ENCODE measurements around the gene HOXC6. TPM values are rescaled to one million over a fixed set of nuclear protein-coding genes. Genes with fewer than 3 reads are reported as not detected.
A peak's percentile ranks its signal among the peaks of the same experiment; 100 is the strongest.

Gene HOXC6
- total RNA-seq, 2 donors from 2014 or later = not detected

DNA sequence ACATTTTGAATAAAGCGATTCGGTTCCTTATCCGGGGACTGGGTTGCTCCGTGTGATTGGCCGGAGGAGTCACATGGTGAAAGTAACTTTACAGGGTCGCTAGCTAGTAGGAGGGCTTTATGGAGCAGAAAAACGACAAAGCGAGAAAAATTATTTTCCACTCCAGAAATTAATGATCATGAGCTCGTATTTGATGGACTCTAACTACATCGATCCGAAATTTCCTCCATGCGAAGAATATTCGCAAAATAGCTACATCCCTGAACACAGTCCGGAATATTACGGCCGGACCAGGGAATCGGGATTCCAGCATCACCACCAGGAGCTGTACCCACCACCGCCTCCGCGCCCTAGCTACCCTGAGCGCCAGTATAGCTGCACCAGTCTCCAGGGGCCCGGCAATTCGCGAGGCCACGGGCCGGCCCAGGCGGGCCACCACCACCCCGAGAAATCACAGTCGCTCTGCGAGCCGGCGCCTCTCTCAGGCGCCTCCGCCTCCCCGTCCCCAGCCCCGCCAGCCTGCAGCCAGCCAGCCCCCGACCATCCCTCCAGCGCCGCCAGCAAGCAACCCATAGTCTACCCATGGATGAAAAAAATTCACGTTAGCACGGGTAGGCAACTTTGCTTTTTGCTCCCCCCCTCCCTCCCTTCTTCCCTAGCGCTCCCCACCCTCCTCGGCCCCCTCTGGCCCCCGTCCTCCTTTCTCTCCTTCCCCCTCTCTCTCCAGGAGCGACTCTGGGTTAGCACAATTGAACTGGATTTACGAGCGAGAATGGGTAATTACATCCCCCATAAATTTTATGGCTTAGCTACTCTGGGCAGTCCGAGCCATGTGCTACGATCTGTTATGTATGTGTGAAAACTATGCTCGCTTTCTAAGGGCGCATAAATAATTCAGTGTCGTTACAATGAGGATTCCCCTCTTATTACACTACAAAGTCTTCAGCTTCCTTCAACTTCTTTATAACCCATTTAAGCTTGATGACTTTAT lies 25.8 kb downstream of the HOXC6 start, which contains the start of gene HOXC4:
TSS of gene HOXC4 (plus strand) at position 85 of the 991 bp plus-strand sequence. CDS start at position 173, 88 bp downstream.
- no peaks in the 10 kb centered on the region for H3K9me3 ChIP-seq (ENCODE audit: control insufficient read depth, low read length, poor library complexity, severe bottlenecking)
- H3K27ac Mint-ChIP-seq = no peak within 1 kb of the TSS
- DNase-seq (no peak), ATAC-seq (peak; percentile 39)
- peaks cover 9% of the 10 kb centered on the region for H3K36me3 Mint-ChIP-seq (ENCODE audit: low read depth)
- peaks cover 24% of the 10 kb centered on the region for H3K4me1 Mint-ChIP-seq
- peak within 1 kb of the TSS; percentile 75 for H3K4me3 Mint-ChIP-seq
- peaks cover 95% of the 10 kb centered on the region for H3K27me3 Mint-ChIP-seq

GRCh38 chr12:54054742-54055194 lies 26.5 kb downstream of the HOXC6 start:
- Mint-ChIP-seq H3K36me3 (ENCODE audit: low read depth) (peaks cover 10% of the 10 kb centered on the region), H3K4me3 (peak overlapping the region; percentile 75), H3K4me1 (peaks cover 22% of the 10 kb centered on the region), H3K27ac (no peak overlapping the region), H3K27me3 (peaks cover 95% of the 10 kb centered on the region)
- ATAC-seq (no peak), DNase-seq (no peak)
- no peaks in the 10 kb centered on the region for H3K9me3 ChIP-seq (ENCODE audit: control insufficient read depth, low read length, poor library complexity, severe bottlenecking)

DNA sequence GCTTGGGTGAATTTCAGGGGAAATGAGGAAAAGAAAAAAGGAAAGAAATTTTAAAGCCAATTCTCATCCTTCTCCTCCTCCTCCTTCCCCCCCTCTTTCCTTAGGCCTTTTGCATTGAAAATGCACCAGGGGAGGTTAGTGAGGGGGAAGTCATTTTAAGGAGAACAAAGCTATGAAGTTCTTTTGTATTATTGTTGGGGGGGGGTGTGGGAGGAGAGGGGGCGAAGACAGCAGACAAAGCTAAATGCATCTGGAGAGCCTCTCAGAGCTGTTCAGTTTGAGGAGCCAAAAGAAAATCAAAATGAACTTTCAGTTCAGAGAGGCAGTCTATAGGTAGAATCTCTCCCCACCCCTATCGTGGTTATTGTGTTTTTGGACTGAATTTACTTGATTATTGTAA lies 27.3 kb downstream of the HOXC6 start:
- no peak overlapping the region for H3K4me3 Mint-ChIP-seq
- H3K9me3 ChIP-seq (ENCODE audit: control insufficient read depth, low read length, poor library complexity, severe bottlenecking) = no peaks in the 10 kb centered on the region
- no peak for ATAC-seq

GRCh38 chr12:54056110-54056509 lies 27.9 kb downstream of the HOXC6 start:
- no peak overlapping the region for H3K27ac Mint-ChIP-seq
- H3K9me3 ChIP-seq (ENCODE audit: control insufficient read depth, low read length, poor library complexity, severe bottlenecking) = no peaks in the 10 kb centered on the region
- H3K4me3 Mint-ChIP-seq = no peak overlapping the region
- DNase-seq (no peak), ATAC-seq (no peak)
- H3K4me1 Mint-ChIP-seq = peaks cover 14% of the 10 kb centered on the region
- peaks cover 95% of the 10 kb centered on the region for H3K27me3 Mint-ChIP-seq
- H3K36me3 Mint-ChIP-seq (ENCODE audit: low read depth) = peaks cover 10% of the 10 kb centered on the region

More for the DNA sequence above, 27.3 kb downstream of the HOXC6 start:
- Mint-ChIP-seq H3K27ac (no peak overlapping the region), H3K4me1 (peaks cover 15% of the 10 kb centered on the region), H3K27me3 (peaks cover 95% of the 10 kb centered on the region), H3K36me3 (ENCODE audit: low read depth) (peaks cover 13% of the 10 kb centered on the region)
- DNase-seq = no peak

- no peak overlapping the region for H3K27ac Mint-ChIP-seq
- ATAC-seq = no peak
- peaks cover 6% of the 10 kb centered on the region for H3K4me1 Mint-ChIP-seq
These were observed 30.0 kb downstream of the HOXC6 start for GRCh38 chr12:54058128-54058768.

GRCh38 chr12:54059668-54060067 lies 31.4 kb downstream of the HOXC6 start:
- no peak for DNase-seq
- no peaks in the 10 kb centered on the region for H3K9me3 ChIP-seq (ENCODE audit: control insufficient read depth, low read length, poor library complexity, severe bottlenecking)
- H3K27me3 Mint-ChIP-seq = peaks cover 94% of the 10 kb centered on the region
- H3K4me3 Mint-ChIP-seq = no peak overlapping the region
- no peak for ATAC-seq
- peaks cover 2% of the 10 kb centered on the region for H3K4me1 Mint-ChIP-seq
- H3K36me3 Mint-ChIP-seq (ENCODE audit: low read depth) = peaks cover 6% of the 10 kb centered on the region
- no peak overlapping the region for H3K27ac Mint-ChIP-seq

More at GRCh38 chr12:54058128-54058768, 30.0 kb downstream of the HOXC6 start:
- no peak for DNase-seq
- Mint-ChIP-seq H3K27me3 (peaks cover 95% of the 10 kb centered on the region), H3K4me3 (no peak overlapping the region), H3K36me3 (ENCODE audit: low read depth) (peaks cover 8% of the 10 kb centered on the region)
- H3K9me3 ChIP-seq (ENCODE audit: control insufficient read depth, low read length, poor library complexity, severe bottlenecking) = no peaks in the 10 kb centered on the region

DNA sequence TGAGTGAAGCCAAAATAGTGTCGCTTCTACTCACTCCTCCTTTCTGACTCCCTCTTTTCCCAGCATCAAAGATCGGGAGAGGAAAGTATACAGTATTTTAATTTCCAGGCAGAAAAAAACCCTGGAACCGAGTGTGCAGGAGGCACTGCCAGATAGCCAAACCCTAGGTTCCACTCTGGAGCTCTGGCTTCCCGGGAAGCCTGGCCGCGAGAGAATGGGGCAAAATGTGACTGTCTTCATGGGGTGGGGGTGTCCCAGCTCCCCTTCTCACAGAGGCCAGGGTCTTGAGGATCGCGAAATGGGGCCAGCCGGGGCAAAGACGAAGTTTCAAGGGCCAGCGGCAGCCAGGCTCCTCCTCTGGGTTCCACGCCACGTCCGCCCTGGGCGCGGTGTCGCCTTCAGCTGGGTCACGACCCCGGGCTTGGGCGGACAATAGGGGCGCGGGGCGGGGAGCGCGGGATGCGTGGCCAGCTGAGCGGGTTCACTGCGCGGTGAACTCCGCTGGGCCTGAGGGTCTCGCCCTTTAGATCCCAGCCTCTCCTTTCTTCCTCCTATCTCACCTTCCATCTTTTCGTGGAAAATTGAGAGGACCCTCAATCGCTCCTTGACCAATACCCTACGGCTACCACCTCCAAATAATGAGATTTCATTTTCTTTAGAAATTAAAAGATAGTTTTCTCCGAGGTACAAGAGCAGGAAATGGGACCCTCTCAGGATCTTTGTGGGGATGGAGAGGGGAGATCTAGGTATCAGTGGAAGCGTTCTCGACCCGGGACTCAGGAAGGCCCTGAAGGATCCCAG lies 32.1 kb downstream of the HOXC6 start:
- ATAC-seq = no peak
- no peak overlapping the region for H3K27ac Mint-ChIP-seq
- DNase-seq = no peak
- no peaks in the 10 kb centered on the region for H3K9me3 ChIP-seq (ENCODE audit: control insufficient read depth, low read length, poor library complexity, severe bottlenecking)
- no peak overlapping the region for H3K4me3 Mint-ChIP-seq
- H3K36me3 Mint-ChIP-seq (ENCODE audit: low read depth) = peaks cover 6% of the 10 kb centered on the region
- no peaks in the 10 kb centered on the region for H3K4me1 Mint-ChIP-seq
- H3K27me3 Mint-ChIP-seq = peaks cover 88% of the 10 kb centered on the region

- H3K9me3 ChIP-seq (ENCODE audit: control insufficient read depth, low read length, poor library complexity, severe bottlenecking) = no peaks in the 10 kb centered on the region
- peaks cover 86% of the 10 kb centered on the region for H3K27me3 Mint-ChIP-seq
- H3K36me3 Mint-ChIP-seq (ENCODE audit: low read depth) = peaks cover 6% of the 10 kb centered on the region
- ATAC-seq = no peak
- H3K4me3 Mint-ChIP-seq = no peak overlapping the region
- DNase-seq = no peak
- no peak overlapping the region for H3K27ac Mint-ChIP-seq
- no peaks in the 10 kb centered on the region for H3K4me1 Mint-ChIP-seq
These were observed 32.9 kb downstream of the HOXC6 start for GRCh38 chr12:54060975-54061778.

GRCh38 chr12:54065677-54066076 lies 37.4 kb downstream of the HOXC6 start:
- Mint-ChIP-seq H3K27ac (no peak overlapping the region), H3K4me1 (no peaks in the 10 kb centered on the region), H3K4me3 (no peak overlapping the region), H3K27me3 (peaks cover 70% of the 10 kb centered on the region), H3K36me3 (ENCODE audit: low read depth) (no peaks in the 10 kb centered on the region)
- H3K9me3 ChIP-seq (ENCODE audit: control insufficient read depth, low read length, poor library complexity, severe bottlenecking) = no peaks in the 10 kb centered on the region
- ATAC-seq (no peak), DNase-seq (no peak)

GRCh38 chr12:54066408-54066807 lies 38.2 kb downstream of the HOXC6 start:
- DNase-seq (no peak), ATAC-seq (no peak)
- H3K27me3 Mint-ChIP-seq = peaks cover 70% of the 10 kb centered on the region
- no peaks in the 10 kb centered on the region for H3K9me3 ChIP-seq (ENCODE audit: control insufficient read depth, low read length, poor library complexity, severe bottlenecking)
- H3K36me3 Mint-ChIP-seq (ENCODE audit: low read depth) = no peaks in the 10 kb centered on the region
- no peak overlapping the region for H3K4me3 Mint-ChIP-seq
- no peaks in the 10 kb centered on the region for H3K4me1 Mint-ChIP-seq
- no peak overlapping the region for H3K27ac Mint-ChIP-seq

DNA sequence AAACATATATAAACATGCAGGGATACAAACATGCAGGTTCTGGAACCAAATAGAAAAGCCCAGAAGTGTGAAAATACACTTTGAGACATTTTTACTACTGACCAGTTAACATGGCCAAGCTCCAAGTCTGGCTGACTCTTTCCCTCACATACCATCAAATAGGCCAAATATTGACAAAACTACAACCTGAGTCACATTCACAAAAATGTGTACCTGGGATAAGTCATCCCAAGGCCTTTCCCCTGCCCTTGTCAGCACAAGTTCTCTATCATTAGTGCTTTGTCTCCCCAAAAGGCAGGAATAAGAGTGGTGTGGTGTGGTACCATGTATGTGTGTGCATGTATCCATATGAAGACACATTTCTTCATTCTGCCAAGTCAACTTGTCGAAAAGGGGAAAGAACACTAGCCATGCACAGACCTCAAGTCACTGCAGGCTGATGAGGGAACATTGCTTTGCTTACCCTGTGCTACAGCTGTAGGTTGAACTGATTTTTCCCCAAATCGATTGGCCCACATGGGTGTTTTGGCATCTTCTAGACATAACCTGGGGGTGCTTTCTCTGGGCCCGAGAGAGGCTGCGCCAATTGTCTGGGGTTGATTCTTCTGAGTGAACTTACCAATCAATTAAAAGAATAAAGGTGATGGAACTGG lies 40.3 kb downstream of the HOXC6 start:
- Mint-ChIP-seq H3K36me3 (ENCODE audit: low read depth) (no peaks in the 10 kb centered on the region), H3K27ac (no peak overlapping the region), H3K4me3 (no peak overlapping the region), H3K4me1 (no peaks in the 10 kb centered on the region), H3K27me3 (peaks cover 65% of the 10 kb centered on the region)
- DNase-seq = no peak
- no peak for ATAC-seq
- H3K9me3 ChIP-seq (ENCODE audit: control insufficient read depth, low read length, poor library complexity, severe bottlenecking) = no peaks in the 10 kb centered on the region

DNA sequence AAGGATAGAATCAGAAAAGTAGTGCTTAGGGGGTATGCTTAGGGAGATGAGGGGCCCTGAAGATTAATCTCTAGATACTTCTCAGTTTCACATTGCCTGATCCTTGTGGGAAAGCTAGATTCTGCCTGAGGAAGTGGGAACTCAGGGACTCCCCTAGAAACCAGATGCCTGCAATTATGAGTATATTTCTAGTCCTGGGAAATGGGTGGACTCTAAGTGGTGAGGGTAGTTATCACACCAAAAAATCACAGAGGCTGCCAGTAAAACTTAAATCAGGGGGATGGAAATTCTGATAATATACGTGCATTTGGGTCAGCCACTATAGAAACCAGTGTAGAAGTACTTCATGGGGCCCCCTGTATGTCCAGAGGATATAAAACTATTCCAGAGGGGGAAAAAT lies 43.7 kb downstream of the HOXC6 start:
- H3K4me3 Mint-ChIP-seq = no peak overlapping the region
- ATAC-seq (no peak), DNase-seq (no peak)
- H3K27ac Mint-ChIP-seq = no peak overlapping the region
- H3K4me1 Mint-ChIP-seq = no peaks in the 10 kb centered on the region
- no peaks in the 10 kb centered on the region for H3K36me3 Mint-ChIP-seq (ENCODE audit: low read depth)
- peaks cover 66% of the 10 kb centered on the region for H3K27me3 Mint-ChIP-seq
- no peaks in the 10 kb centered on the region for H3K9me3 ChIP-seq (ENCODE audit: control insufficient read depth, low read length, poor library complexity, severe bottlenecking)

All from T-helper 17 cell (primary cell).